GM18511 (cell line): ENCODE results near the gene FKBP6.
"Not testable (repeated sequence)": the region's sequence is repeated elsewhere in the genome, so short reads cannot be mapped to it uniquely, and the experiment has no call there.

Experiments
- ATAC-seq: cut with Tn5 transposase; IDR thresholded peaks from one replicate; pipeline ENCODE4 v1.9.1; 2021; ENCODE audit warnings: mild to moderate bottlenecking, moderate library complexity; ENCODE audit not compliant: unreplicated experiment

FKBP6 gene

DNA sequence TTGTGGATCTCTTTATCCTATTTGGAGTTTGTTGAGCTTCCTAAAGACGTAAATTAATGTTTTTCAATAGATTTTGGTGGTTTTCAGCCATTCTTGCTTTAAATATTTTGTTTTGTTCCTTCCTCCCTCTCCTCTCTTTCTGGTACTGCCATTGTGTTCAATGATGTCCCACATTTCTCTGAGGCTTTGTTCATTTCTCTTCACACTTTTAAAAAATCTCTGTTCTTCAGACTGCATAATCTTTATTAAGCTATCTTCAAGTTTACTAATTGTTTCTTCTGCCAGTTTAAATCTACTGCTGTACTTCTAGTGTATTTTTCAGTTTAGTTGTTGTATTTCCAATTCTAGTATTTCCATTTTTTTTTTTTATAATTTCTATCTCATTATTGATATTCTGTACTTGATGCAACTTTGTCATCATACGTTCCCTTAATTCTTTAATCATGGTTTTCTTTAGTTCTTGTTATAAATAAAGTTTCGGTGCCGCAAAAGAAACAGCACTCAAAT is 60.0 kb downstream of the FKBP6 start:
- no peak for ATAC-seq

GRCh38 chr7:73391396-73391795 is 63.4 kb downstream of the FKBP6 start:
- no peak for ATAC-seq

DNA sequence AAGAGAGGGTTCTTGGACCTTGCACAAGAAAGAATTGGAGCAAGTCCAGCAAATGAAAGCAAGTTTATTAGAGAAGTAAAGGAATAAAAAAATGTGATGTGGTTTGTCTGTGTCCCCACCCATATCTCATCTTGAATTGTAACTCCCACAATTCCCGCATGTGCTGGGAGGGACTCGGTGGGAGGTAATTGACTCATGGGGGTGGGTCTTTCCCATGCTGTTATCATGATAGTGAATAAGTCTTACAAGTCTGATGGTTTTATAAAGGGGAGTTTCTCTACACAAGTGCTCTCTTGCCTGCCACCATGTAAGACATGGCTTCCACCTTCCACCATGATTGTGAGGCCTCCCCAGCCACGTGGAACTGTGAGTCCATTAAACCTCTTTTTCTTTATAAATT is 66.5 kb downstream of the FKBP6 start:
- no peak for ATAC-seq

- ATAC-seq: no peak
Observed at GRCh38 chr7:73395538-73396503, 67.9 kb downstream of the FKBP6 start.

- ATAC-seq: no peak
Observed at GRCh38 chr7:73397521-73398281, 69.7 kb downstream of the FKBP6 start.

- not testable (repeated sequence) for ATAC-seq
Observed at GRCh38 chr7:73399185-73400050, 71.5 kb downstream of the FKBP6 start.

- ATAC-seq: not testable (repeated sequence)
Observed at GRCh38 chr7:73404860-73405259, 76.9 kb downstream of the FKBP6 start.
